GM18505 (cell line): ENCODE data around the gene ARPP21.
"Not testable (repeated sequence)": the region's sequence is repeated elsewhere in the genome, so short reads cannot be mapped to it uniquely, and the experiment has no call there.

Experiments used
- ATAC-seq: cut with Tn5 transposase; IDR thresholded peaks from one replicate; pipeline ENCODE4 v1.9.1; 2021; ENCODE audit not compliant: unreplicated experiment
- POLR2A ChIP-seq: IDR thresholded peaks from 4 replicates; pipeline ENCODE4 v1.6.1; 2011; ENCODE audit warnings: borderline replicate concordance; ENCODE audit not compliant: insufficient read depth, insufficient read length; ENCODE audit errors: extremely low read depth

The ARPP21 gene

GRCh38 chr3:35793667-35794066, 154.3 kb downstream of the ARPP21 start:
- ATAC-seq = no peak
- TF ChIP-seq POLR2A = no peak

GRCh38 chr3:35800960-35801459, 161.7 kb downstream of the ARPP21 start:
- no peak for TF ChIP-seq POLR2A
- ATAC-seq = no peak

GRCh38 chr3:35814531-35814930, 175.2 kb downstream of the ARPP21 start:
- ATAC-seq = no peak
- no peak for TF ChIP-seq POLR2A

- not testable (repeated sequence) for ATAC-seq
Observed at GRCh38 chr3:35815796-35816195, 176.5 kb downstream of the ARPP21 start.

GRCh38 chr3:35817216-35817615, 177.9 kb downstream of the ARPP21 start:
- no peak for ATAC-seq
- TF ChIP-seq POLR2A = no peak

GRCh38 chr3:35832140-35832571, 192.8 kb downstream of the ARPP21 start:
- ATAC-seq = no peak
- TF ChIP-seq POLR2A = no peak
